GM18508 (cell line): Measurements from ENCODE around the gene SAAL1.
"Not testable (repeated sequence)": the region's sequence is repeated elsewhere in the genome, so short reads cannot be mapped to it uniquely, and the experiment has no call there.

Experiments
- ATAC-seq: cut with Tn5 transposase; IDR thresholded peaks from one replicate; pipeline ENCODE4 v1.9.1; 2021; ENCODE audit warnings: moderate number of reproducible peaks; ENCODE audit not compliant: insufficient read depth, unreplicated experiment

SAAL1 gene

GRCh38 chr11:18105802-18106574 lies at the start of gene SAAL1:
Gene SAAL1, minus strand, starts transcription at chr11:18106082. Its CDS starts 41 bp downstream, at chr11:18106041.
- ATAC-seq, result peak; percentile 72

GRCh38 chr11:18151581-18151980 lies 45.7 kb upstream of the SAAL1 start:
- no peak for ATAC-seq

GRCh38 chr11:18145837-18146236 lies 40.0 kb upstream of the SAAL1 start:
- no peak for ATAC-seq

DNA sequence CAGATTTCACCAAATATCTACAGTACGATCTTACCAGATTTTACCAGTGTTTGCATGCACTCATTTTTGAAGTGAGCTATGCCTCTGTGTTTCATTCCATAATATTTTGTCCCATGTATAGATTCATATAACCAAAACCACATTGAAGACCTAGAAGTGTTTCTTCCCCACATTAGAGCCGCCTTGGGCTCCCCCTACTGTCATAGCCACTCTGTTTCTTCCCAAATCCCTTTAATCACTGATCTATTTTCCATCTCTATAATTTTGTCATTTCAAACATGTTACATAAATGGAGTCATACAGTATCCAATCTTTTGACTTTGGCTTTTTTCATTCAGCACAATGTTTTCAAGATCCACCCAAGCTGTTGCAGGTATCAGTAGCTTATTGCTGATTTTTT lies 39.1 kb upstream of the SAAL1 start:
- no peak for ATAC-seq

- ATAC-seq, result no peak
Observed at GRCh38 chr11:18144243-18144642, 38.4 kb upstream of the SAAL1 start.

GRCh38 chr11:18140145-18140544 lies 34.3 kb upstream of the SAAL1 start:
- no peak for ATAC-seq

GRCh38 chr11:18137186-18137800 lies 31.4 kb upstream of the SAAL1 start:
- ATAC-seq, result no peak

DNA sequence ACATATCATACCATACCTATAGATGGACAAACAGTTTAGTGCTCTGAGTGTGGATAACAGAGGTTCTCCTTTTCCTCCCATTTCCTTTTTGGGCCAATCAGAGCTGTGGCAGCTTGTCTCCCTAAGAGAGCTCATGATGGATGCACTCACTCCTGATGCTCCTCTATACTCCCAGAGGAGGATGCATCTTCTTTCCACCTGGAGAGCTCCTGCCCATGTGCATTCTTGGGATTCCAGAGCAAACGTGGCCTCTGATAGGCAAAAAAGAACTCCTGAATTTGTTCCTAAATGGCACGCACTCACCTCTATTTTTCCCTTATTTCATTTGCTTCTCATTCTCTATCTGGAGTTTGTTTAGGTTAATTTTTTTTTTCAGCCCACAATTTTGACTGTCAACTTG lies 29.4 kb upstream of the SAAL1 start:
- ATAC-seq, result no peak

- ATAC-seq, result no peak
Observed at GRCh38 chr11:18132341-18132740, 26.5 kb upstream of the SAAL1 start, which contains the start of gene MRGPRX3. Gene MRGPRX3, plus strand, starts transcription at chr11:18132571. Its CDS starts 4,632 bp downstream, at chr11:18137203.

- not testable (repeated sequence) for ATAC-seq
Observed at GRCh38 chr11:18131115-18131514, 25.2 kb upstream of the SAAL1 start.

GRCh38 chr11:18121331-18121828 lies 15.5 kb upstream of the SAAL1 start:
- ATAC-seq, result not testable (repeated sequence)

DNA sequence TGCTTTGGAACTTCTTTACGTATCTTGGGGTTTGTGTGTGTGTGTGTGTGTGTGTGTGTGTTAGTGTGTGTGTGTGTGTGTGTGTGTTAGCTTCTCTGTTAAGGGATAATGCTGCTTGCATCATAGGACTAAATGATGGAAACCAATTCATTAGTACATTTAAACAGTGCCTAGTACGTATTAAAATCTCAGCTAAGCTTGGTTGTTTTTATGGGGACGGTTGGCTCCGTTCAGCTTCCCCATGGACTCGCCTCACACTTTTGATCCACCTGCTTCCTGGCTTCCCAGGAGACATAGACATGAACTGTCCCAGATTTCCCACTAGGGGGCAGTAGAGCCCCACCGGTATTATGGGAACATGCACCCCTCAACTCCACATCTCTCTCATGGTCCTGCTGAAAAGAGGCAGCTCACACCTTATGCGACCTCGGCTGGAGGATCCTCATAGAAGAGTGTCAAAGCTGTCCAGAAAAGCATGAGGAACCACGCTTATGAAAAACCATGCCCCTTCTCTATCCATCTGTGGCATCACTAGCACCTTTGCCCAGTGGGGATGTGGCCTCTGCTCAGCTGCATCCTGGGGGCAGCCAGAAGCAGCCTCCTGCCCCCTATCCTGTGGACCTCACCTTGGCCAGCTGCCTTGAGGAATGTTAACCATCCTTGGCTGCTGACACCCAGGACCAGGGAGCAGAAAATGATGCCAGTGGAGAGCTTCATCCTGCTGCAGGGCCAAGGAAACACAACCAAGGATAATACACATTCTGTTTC lies 9.7 kb upstream of the SAAL1 start:
- peak; percentile 77 for ATAC-seq

DNA sequence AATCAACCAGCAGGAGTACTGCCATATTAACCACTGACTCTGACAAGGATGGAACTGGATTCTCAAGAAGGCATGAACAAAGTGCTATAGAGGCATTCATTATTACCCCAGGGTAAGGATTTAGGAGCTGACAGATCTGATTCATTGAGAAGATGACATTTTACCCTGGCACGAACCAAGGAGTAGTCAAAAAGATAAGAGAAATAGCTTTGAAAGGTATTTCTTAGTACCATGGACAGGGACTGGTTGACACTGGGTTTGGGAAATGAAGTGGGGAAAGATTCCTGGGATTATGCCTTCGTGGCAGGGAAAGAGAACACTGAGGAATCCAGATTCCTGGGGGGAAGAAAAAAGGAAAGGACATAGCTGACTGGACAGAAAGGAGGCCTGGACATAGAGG lies 5.1 kb upstream of the SAAL1 start:
- no peak for ATAC-seq

GRCh38 chr11:18108254-18108653 lies 2.4 kb upstream of the SAAL1 start:
- no peak for ATAC-seq

DNA sequence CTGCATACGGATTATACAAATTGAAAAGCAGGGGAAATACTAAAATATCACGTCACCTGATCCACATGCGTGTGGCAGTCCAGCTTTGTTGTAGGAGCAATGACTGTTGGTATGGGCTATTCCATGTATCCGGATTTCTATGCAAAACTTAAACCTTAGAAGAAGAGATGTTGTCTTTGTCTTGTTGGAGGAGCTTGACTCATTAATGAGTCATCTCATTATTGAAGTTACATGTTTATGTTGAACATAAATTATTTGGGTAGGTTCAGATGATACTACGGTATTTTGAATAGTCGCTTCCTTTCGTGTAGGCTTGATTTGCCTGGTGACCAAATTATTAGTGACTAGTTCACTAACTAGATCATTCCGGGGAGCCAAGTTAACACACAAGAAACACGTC lies 806 bp upstream of the SAAL1 start:
- ATAC-seq, result no peak

GRCh38 chr11:18105086-18105801 lies 638 bp downstream of the SAAL1 start:
- no peak for ATAC-seq

GRCh38 chr11:18100926-18101656 lies 4.8 kb downstream of the SAAL1 start:
- no peak for ATAC-seq

GRCh38 chr11:18093959-18094358 lies 11.9 kb downstream of the SAAL1 start:
- no peak for ATAC-seq

- no peak for ATAC-seq
Observed at GRCh38 chr11:18091731-18092130, 14.2 kb downstream of the SAAL1 start.

DNA sequence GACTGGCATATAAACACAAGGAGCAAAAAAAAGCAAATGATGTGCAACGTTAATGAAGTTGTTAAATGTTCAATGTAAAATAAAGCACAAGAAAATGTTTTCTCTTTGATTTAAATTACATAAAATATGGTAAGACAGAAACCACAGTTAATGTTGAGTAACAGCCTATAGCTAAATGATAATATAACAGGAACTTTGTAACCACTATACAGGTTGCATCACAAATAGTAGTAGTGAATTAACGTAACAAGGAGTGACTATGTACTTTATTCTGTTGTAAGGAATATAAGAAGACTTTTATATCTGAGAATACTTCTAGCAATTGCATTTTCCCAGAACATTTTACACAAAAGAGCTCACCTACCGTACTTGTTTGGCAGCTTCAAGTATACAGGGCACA lies 16.9 kb downstream of the SAAL1 start:
- ATAC-seq, result no peak
